Body of pancreas (tissue), 4 donors: ENCODE measurements around the gene SLC5A3. TPM values are rescaled to one million over a fixed set of nuclear protein-coding genes. Genes with fewer than 3 reads are reported as not detected.

Experiments
- ATAC-seq: fragments of 150-250 bp; one replicate; pipeline ENCODE4 v1.9.1; 2016
- DNase-seq, 4 donors: peaks; one replicate each; pipeline ENCODE4 v3.0.0-alpha.2; 2019
- H3K27ac ChIP-seq, 4 donors: fragments of 200-600 bp; sonication (generic); 1 replicate in 3 of 4; 2 replicates in 1 of 4; pipeline versions ENCODE4 v1.5.1 to v1.6.1; 2016 to 2019; ENCODE audit warnings: mild to moderate bottlenecking in 1 of 4, mixed read lengths in 1 of 4, moderate library complexity in 1 of 4
- H3K27me3 ChIP-seq, 2 donors: fragments of 200-600 bp; sonication (generic); one replicate each; pipeline ENCODE4 v1.6.0; 2016; ENCODE audit warnings: mild to moderate bottlenecking in 1 of 2
- H3K36me3 ChIP-seq, 2 donors: fragments of 200-600 bp; sonication (generic); replicated peaks in 1 of 2; 2 replicates each; pipeline ENCODE4 v1.5.1; 2016; ENCODE audit warnings: low read depth in 2 of 2; ENCODE audit not compliant: insufficient read depth in 1 of 2
- H3K4me1 ChIP-seq: fragments of 200-600 bp; sonication (generic); one replicate; pipeline ENCODE4 v1.6.0; 2016
- H3K4me3 ChIP-seq, 2 donors: fragments of 200-600 bp; sonication (generic); 1 replicate in 1 of 2; 2 replicates in 1 of 2; pipeline ENCODE4 v1.5.1; 2016 to 2019
- H3K9me3 ChIP-seq, 3 donors: fragments of 200-600 bp; sonication (generic); 1 replicate in 2 of 3; 2 replicates in 1 of 3; pipeline ENCODE4 v1.5.1; 2016
- POLR2A ChIP-seq, 3 donors: fragments of 450-650 bp; IDR thresholded peaks; one replicate each; pipeline ENCODE4 v1.6.1; 2016; ENCODE audit warnings: antibody characterized with exemption in 3 of 3, mild to moderate bottlenecking in 2 of 3
- WGBS, 2 donors: methylation state at CpG; one replicate each; pipeline ENCODE4 v1.1.5; 2017; 5-methylcytosine and 5-hydroxymethylcytosine counted together
- intact Hi-C: fragments of 100-400 bp; cut with DNase I; formaldehyde crosslinking; loops from one replicate; pipeline ENCODE4 v1.15.1; 2023
- total RNA-seq, 2 donors: library from RNA; depleted of rRNA; stranded (reverse); fragments of >200 nt; gene quantifications; one replicate each; pipeline ENCODE4 v1.1.0, GENCODE V29; 2016
- TF ChIP-seq, protein P1 (sequence below), 7 experiments: fragments of 450-650 bp in 4 of 7; fragments of 200-600 bp in 3 of 7; sonication (generic) in 3 of 7; IDR thresholded peaks; one replicate each; pipeline ENCODE4 v1.5.1; 2016 to 2019; ENCODE audit warnings: antibody characterized with exemption in 7 of 7

Gene SLC5A3
- total RNA-seq, 2 donors from 2014 or later: 7.3 to 7.8 TPM

DNA sequence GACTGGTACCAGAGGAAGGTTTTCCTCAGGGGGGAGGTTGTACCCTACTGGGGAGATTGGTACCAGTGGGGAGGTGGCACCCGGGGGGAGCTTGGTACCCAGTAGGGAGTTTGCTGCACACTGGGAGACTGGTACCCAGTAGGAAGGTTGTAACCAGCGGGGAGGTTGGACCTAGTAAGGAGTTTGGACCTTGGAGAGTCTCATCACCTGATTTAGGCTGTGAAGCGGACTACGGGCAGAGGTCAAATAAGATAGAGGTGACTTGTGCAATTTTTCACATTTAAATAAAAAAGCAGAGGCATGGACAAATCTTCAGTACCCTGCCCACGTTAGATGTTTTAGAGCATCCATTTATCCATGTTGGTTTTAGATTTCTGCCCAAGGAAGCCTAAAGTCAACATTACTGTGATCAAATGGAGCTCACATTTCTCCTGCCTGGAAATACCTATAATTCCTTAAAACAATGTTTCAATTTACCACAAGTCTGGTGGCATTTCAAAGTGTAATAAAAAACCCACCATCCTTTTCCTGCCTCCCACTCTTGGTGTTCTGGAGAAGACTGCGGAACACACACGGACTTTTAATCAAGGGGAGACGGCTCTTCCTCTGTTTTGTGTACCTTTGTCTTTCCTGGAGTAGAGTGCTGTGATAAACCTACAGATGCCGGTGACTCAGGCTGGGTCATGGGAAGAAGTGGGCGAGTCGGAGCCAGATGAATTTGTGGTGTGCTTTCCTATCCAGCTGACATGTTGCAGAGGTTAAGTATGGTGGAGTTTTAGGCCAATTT, 36.2 kb upstream of the SLC5A3 start:
- DNase-seq (no peak), ATAC-seq (no peak)
- H3K27me3 ChIP-seq: no peaks in the 10 kb centered on the region
- TF ChIP-seq, protein P1, sequence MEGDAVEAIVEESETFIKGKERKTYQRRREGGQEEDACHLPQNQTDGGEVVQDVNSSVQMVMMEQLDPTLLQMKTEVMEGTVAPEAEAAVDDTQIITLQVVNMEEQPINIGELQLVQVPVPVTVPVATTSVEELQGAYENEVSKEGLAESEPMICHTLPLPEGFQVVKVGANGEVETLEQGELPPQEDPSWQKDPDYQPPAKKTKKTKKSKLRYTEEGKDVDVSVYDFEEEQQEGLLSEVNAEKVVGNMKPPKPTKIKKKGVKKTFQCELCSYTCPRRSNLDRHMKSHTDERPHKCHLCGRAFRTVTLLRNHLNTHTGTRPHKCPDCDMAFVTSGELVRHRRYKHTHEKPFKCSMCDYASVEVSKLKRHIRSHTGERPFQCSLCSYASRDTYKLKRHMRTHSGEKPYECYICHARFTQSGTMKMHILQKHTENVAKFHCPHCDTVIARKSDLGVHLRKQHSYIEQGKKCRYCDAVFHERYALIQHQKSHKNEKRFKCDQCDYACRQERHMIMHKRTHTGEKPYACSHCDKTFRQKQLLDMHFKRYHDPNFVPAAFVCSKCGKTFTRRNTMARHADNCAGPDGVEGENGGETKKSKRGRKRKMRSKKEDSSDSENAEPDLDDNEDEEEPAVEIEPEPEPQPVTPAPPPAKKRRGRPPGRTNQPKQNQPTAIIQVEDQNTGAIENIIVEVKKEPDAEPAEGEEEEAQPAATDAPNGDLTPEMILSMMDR (IDR thresholded peaks at IDR 0.05): no peak
- no peak for TF ChIP-seq POLR2A (IDR thresholded peaks at IDR 0.05)
- intact Hi-C loops: no loop called here
- no peaks in the 10 kb centered on the region for H3K36me3 ChIP-seq
- no peaks in the 10 kb centered on the region for H3K9me3 ChIP-seq
- 74 to 79% methylated on average over 11 of the region's 11 CpGs for WGBS, 2 donors
- no peak overlapping the region for H3K27ac ChIP-seq
- no peaks in the 10 kb centered on the region for H3K4me1 ChIP-seq
- H3K4me3 ChIP-seq: no peak overlapping the region

DNA sequence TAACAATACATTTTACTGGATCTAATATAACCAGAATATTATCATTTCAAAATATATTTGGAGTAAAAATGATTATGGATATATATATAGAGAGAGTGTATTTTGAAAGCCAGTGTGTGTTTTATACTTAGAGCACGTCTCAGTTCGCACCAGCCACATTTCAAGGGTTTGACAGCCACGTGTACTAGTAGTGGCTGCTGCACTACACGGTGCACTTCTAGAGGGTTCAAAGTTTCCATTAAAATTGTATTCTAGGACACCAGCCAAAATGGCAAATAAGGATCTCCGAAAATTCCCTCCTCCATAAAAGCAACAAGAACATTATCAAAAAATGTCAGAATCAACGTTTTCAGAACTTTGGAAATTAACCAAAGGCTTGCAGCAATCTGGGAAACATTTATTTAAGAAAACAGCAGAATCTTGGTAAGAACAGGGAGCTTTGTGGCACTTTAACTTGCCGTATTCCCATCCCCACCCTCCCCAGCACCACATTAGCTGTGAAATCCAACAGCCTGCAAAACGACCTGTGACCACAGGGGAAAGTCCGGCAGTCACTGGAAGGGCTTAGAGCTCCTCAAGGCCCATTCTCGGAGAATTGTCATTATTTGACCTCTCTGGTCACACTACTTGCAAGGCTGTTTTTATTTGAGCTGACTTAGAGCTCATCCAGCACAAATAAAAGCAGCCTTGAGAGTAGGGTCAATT, 33.5 kb upstream of the SLC5A3 start:
- H3K4me3 ChIP-seq: no peak overlapping the region
- no peaks in the 10 kb centered on the region for H3K4me1 ChIP-seq
- H3K27ac ChIP-seq: no peak overlapping the region
- no peak for ATAC-seq
- no peak for TF ChIP-seq POLR2A (IDR thresholded peaks at IDR 0.05)
- TF ChIP-seq, protein P1 (IDR thresholded peaks at IDR 0.05): peak in 1 of 7 experiments; percentile 15
- no peaks in the 10 kb centered on the region for H3K36me3 ChIP-seq
- no peaks in the 10 kb centered on the region for H3K9me3 ChIP-seq
- intact Hi-C loops: no loop called here
- no peaks in the 10 kb centered on the region for H3K27me3 ChIP-seq
- peak in 1 of 4 donors; percentile 27 for DNase-seq
- 46 to 50% methylated on average over 9 to 10 of the region's 10 CpGs for WGBS, 2 donors

DNA sequence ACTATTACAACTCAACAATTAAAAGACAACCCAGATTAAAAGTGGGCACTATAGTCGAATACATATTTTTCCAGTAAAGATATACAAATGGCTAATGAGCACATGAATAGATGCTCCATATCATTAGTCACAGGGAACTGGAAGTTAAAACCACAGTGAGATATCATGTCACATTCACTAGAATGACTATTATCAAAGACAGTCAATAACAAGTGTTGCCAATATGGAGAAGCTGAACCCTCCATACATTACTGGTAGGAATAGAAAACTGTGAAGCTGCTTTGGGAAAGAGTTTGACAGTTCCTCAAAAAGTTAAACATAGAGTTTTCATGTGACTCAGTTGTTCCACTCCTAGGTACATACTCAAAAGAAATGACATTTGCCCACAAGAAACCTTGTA, 30.6 kb upstream of the SLC5A3 start:
- Histone ChIP-seq H3K4me3 (no peak overlapping the region), H3K4me1 (no peaks in the 10 kb centered on the region), H3K27ac (no peak overlapping the region), H3K27me3 (no peaks in the 10 kb centered on the region), H3K9me3 (no peaks in the 10 kb centered on the region), H3K36me3 (no peaks in the 10 kb centered on the region)
- DNase-seq (no peak), ATAC-seq (no peak)
- TF ChIP-seq, protein P1 (IDR thresholded peaks at IDR 0.05): no peak
- no peak for TF ChIP-seq POLR2A (IDR thresholded peaks at IDR 0.05)
- intact Hi-C loops: no loop called here
- WGBS, 2 donors: 56 to 59% methylated on average over 1 of the region's 1 CpG

DNA sequence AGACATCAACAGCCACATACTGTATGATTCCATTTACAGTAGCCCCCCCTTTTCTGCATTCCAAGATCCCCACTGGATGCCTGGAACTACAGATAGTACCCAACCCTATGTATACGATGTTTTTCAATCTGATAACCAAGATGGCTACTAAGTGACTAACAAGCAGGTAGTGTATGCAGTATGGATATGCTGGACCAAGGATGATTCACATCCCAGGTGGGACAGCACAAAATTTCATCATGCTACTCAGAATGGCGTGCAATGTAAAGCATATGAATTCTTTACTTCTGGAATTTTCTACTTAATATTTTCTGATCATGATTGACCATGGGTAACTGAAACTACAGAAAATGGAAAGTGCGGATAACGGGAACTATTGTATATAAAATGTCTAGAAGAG, 30.0 kb upstream of the SLC5A3 start:
- H3K27ac ChIP-seq: no peak overlapping the region
- 80 to 94% methylated on average over 4 of the region's 4 CpGs for WGBS, 2 donors

More for the DNA sequence above, 30.0 kb upstream of the SLC5A3 start:
- Histone ChIP-seq H3K4me3 (no peak overlapping the region), H3K27me3 (no peaks in the 10 kb centered on the region), H3K9me3 (no peaks in the 10 kb centered on the region), H3K36me3 (no peaks in the 10 kb centered on the region), H3K4me1 (no peaks in the 10 kb centered on the region)
- no peak for ATAC-seq
- intact Hi-C loops: no loop called here
- DNase-seq: no peak
- TF ChIP-seq, protein P1 (IDR thresholded peaks at IDR 0.05): no peak
- TF ChIP-seq POLR2A (IDR thresholded peaks at IDR 0.05): no peak
